H9 (cell line): ENCODE measurements around the gene CKS1B. TPM values are rescaled to one million over a fixed set of nuclear protein-coding genes. Genes with fewer than 3 reads are reported as not detected.

Experiments used
- DNase-seq: peaks from one replicate; pipeline ENCODE4 v3.0.0-alpha.2; 2017
- H2AFZ ChIP-seq: one replicate; pipeline ENCODE4 v1.6.1; 2013; ENCODE audit warnings: mild to moderate bottlenecking, low read length, control low read depth, moderate library complexity
- H2AK5ac ChIP-seq: 2 replicates; pipeline ENCODE4 v1.6.1; 2013; ENCODE audit warnings: low read length, control low read depth, mixed read lengths; ENCODE audit not compliant: insufficient read length
- H2BK120ac ChIP-seq: one replicate; pipeline ENCODE4 v1.6.1; 2013; ENCODE audit warnings: low read depth, mild to moderate bottlenecking, low read length, control low read depth, inconsistent platforms; ENCODE audit not compliant: poor library complexity, severe bottlenecking
- H2BK12ac ChIP-seq: 2 replicates; pipeline ENCODE4 v1.6.1; 2013; ENCODE audit warnings: low read length, control low read depth, mixed read lengths, low read depth; ENCODE audit not compliant: insufficient read length
- H2BK15ac ChIP-seq: 2 replicates; pipeline ENCODE4 v1.6.1; 2013; ENCODE audit warnings: low read depth, low read length, control low read depth
- H2BK20ac ChIP-seq: one replicate; pipeline ENCODE4 v1.6.1; 2013; ENCODE audit warnings: low read depth, mild to moderate bottlenecking, low read length, control low read depth, inconsistent platforms; ENCODE audit not compliant: poor library complexity, severe bottlenecking
- H2BK5ac ChIP-seq: 2 replicates; pipeline ENCODE4 v1.6.1; 2013; ENCODE audit warnings: low read length, control low read depth, mixed read lengths; ENCODE audit not compliant: insufficient read length
- H3K14ac ChIP-seq: 2 replicates; pipeline ENCODE4 v1.6.1; 2013; ENCODE audit warnings: low read length, control low read depth; ENCODE audit not compliant: insufficient read depth
- H3K18ac ChIP-seq: 2 replicates; pipeline ENCODE4 v1.6.1; 2013; ENCODE audit warnings: low read depth, mild to moderate bottlenecking, mixed read lengths, low read length, control low read depth; ENCODE audit not compliant: insufficient read length
- H3K23ac ChIP-seq: 2 replicates; pipeline ENCODE4 v1.6.1; 2013; ENCODE audit warnings: low read length, control low read depth, mixed read lengths, low read depth; ENCODE audit not compliant: insufficient read length
- H3K23me2 ChIP-seq: 2 replicates; pipeline ENCODE4 v1.6.1; 2013; ENCODE audit warnings: low read depth, mild to moderate bottlenecking, mixed read lengths, low read length, control low read depth; ENCODE audit not compliant: insufficient read length, poor library complexity, severe bottlenecking
- H3K27ac ChIP-seq: 2 replicates; pipeline ENCODE4 v1.5.1; 2013; ENCODE audit warnings: low read length, control low read depth, mixed read lengths, low read depth; ENCODE audit not compliant: insufficient read length
- H3K27me3 ChIP-seq: 2 replicates; pipeline ENCODE4 v1.6.1; 2013; ENCODE audit warnings: low read length, control low read depth, inconsistent platforms; ENCODE audit not compliant: insufficient read depth
- H3K4ac ChIP-seq: 2 replicates; pipeline ENCODE4 v1.6.1; 2013; ENCODE audit warnings: low read depth, mild to moderate bottlenecking, control low read depth, inconsistent platforms, low read length, moderate library complexity
- H3K4me1 ChIP-seq: 2 replicates; pipeline ENCODE4 v1.6.1; 2013; ENCODE audit warnings: low read length, control low read depth, inconsistent platforms; ENCODE audit not compliant: insufficient read depth
- H3K4me2 ChIP-seq: 2 replicates; pipeline ENCODE4 v1.6.1; 2013; ENCODE audit warnings: low read length, control low read depth, mixed read lengths; ENCODE audit not compliant: insufficient read length, insufficient read depth
- H3K56ac ChIP-seq: 2 replicates; pipeline ENCODE4 v1.6.1; 2013; ENCODE audit warnings: low read depth, mild to moderate bottlenecking, mixed read lengths, low read length, control low read depth; ENCODE audit not compliant: insufficient read length
- H3K79me1 ChIP-seq: 2 replicates; pipeline ENCODE4 v1.6.1; 2013; ENCODE audit warnings: low read depth, mild to moderate bottlenecking, moderate library complexity, low read length, control low read depth, inconsistent platforms; ENCODE audit not compliant: insufficient read depth, poor library complexity, severe bottlenecking
- H3K79me2 ChIP-seq: 2 replicates; pipeline ENCODE4 v1.6.1; 2013; ENCODE audit warnings: low read length, control low read depth, inconsistent platforms; ENCODE audit not compliant: insufficient read depth
- H3K9ac ChIP-seq: 2 replicates; pipeline ENCODE4 v1.6.1; 2013; ENCODE audit warnings: low read length, control low read depth, mixed read lengths; ENCODE audit not compliant: insufficient read length; ENCODE audit errors: extremely low read depth
- H3K9me3 ChIP-seq: one replicate; pipeline ENCODE4 v1.6.1; 2013; ENCODE audit warnings: low read depth, low read length, inconsistent platforms; ENCODE audit not compliant: control insufficient read depth
- H3T11ph ChIP-seq: one replicate; pipeline ENCODE4 v1.6.1; 2013; ENCODE audit warnings: mild to moderate bottlenecking, low read length, control low read depth, inconsistent platforms
- H4K20me1 ChIP-seq: one replicate; pipeline ENCODE4 v1.6.1; 2013; ENCODE audit not compliant: control insufficient read depth, insufficient read length, insufficient read depth
- H4K5ac ChIP-seq: 2 replicates; pipeline ENCODE4 v1.6.1; 2013; ENCODE audit warnings: low read depth, mild to moderate bottlenecking, mixed read lengths, low read length, control low read depth; ENCODE audit not compliant: insufficient read length
- H4K8ac ChIP-seq: replicated peaks from 2 replicates; pipeline ENCODE4 v1.6.1; 2013; ENCODE audit warnings: low read length, control low read depth, mixed read lengths, low read depth; ENCODE audit not compliant: insufficient read length
- H4K91ac ChIP-seq: 2 replicates; pipeline ENCODE4 v1.6.1; 2013; ENCODE audit warnings: low read depth, mild to moderate bottlenecking, moderate library complexity, mixed read lengths, low read length, control low read depth; ENCODE audit not compliant: insufficient read length
- H3K27ac Mint-ChIP-seq, 3 experiments: 2 replicates in 2 of 3; 3 replicates in 1 of 3; pipeline ENCODE4 v1.8.0; 2020 to 2021; ENCODE audit warnings: mixed read lengths in 3 of 3, mild to moderate bottlenecking in 1 of 3, moderate library complexity in 1 of 3
- H3K27me3 Mint-ChIP-seq: 2 replicates; pipeline ENCODE4 v1.8.0; 2021; ENCODE audit warnings: low read depth, mild to moderate bottlenecking, moderate library complexity, mixed read lengths
- H3K36me3 Mint-ChIP-seq, 3 experiments: 2 replicates in 2 of 3; 3 replicates in 1 of 3; pipeline ENCODE4 v1.8.0; 2020 to 2021; ENCODE audit warnings: low read depth in 3 of 3, mixed read lengths in 3 of 3; ENCODE audit not compliant: insufficient read depth in 1 of 3
- H3K4me1 Mint-ChIP-seq, 2 experiments: 2 replicates each; pipeline ENCODE4 v1.8.0; 2020; ENCODE audit warnings: mixed read lengths in 2 of 2
- H3K4me3 Mint-ChIP-seq, 2 experiments: 2 replicates in 1 of 2; 3 replicates in 1 of 2; pipeline ENCODE4 v1.8.0; 2020 to 2021; ENCODE audit warnings: mild to moderate bottlenecking in 2 of 2, mixed read lengths in 2 of 2, moderate library complexity in 1 of 2
- H3K9me3 Mint-ChIP-seq, 2 experiments: 2 replicates in 1 of 2; 3 replicates in 1 of 2; pipeline ENCODE4 v1.8.0; 2020; ENCODE audit warnings: mild to moderate bottlenecking in 2 of 2, mixed read lengths in 2 of 2, moderate library complexity in 1 of 2
- CTCF ChIP-seq: fragments of 200-600 bp; sonication (generic); conservative IDR thresholded peaks from 3 replicates; pipeline ENCODE4 v1.8.0; 2021; ENCODE audit warnings: antibody characterized with exemption, mild to moderate bottlenecking
- WGBS: extraction: QIAGEN DNeasy Blood & Tissue Kit; methylation state at CpG from one replicate; pipeline ENCODE4 v1.1.7; 2013; ENCODE audit warnings: missing lambda C conversion rate, low lambda C conversion rate, mixed read lengths; ENCODE audit not compliant: insufficient read length; ENCODE audit errors: extremely low coverage; 5-methylcytosine and 5-hydroxymethylcytosine counted together
- total RNA-seq: library from RNA; stranded (reverse); gene quantifications from 2 replicates; pipeline ENCODE4 v1.2.1, GENCODE V29; 2021

Gene CKS1B
- total RNA-seq, 1 experiment from 2014 or later, result 279 TPM

GRCh38 chr1:154990276-154990675, 15.8 kb downstream of the CKS1B start:
- Mint-ChIP-seq H3K9me3 (no peaks in the 10 kb centered on the region), H3K4me3 (no peak overlapping the region), H3K36me3 (peaks cover 33 to 55% (median 52%) of the 10 kb centered on the region in 3 experiments), H3K4me1 (peaks cover 8 to 10% of the 10 kb centered on the region in 2 experiments; a peak in 3 of 4 replicates), H3K27ac (peak overlapping the region in 1 of 3 experiments; percentile 44; a peak in 1 of 7 replicates), H3K27me3 (no peaks in the 10 kb centered on the region)
- Histone ChIP-seq H3K27ac (no peak overlapping the region), H2BK15ac (no peak overlapping the region), H4K91ac (no peak overlapping the region), H4K8ac (no peak overlapping the region), H3T11ph (no peak overlapping the region), H3K79me2 (no peaks in the 10 kb centered on the region), H3K9me3 (no peaks in the 10 kb centered on the region), H3K4me1 (no peaks in the 10 kb centered on the region; the same call in 1 of the 2 replicates), H3K56ac (no peak overlapping the region), H3K23me2 (no peaks in the 10 kb centered on the region), H2BK12ac (no peak overlapping the region), H2AFZ (no peak overlapping the region), H2AK5ac (no peak overlapping the region), H3K14ac (no peak overlapping the region), H2BK120ac (no peak overlapping the region), H3K18ac (no peak overlapping the region), H4K5ac (no peak overlapping the region), H2BK20ac (no peak overlapping the region), H3K9ac (no peak overlapping the region), H4K20me1 (no peaks in the 10 kb centered on the region), H2BK5ac (no peak overlapping the region), H3K4ac (no peak overlapping the region), H3K23ac (no peak overlapping the region), H3K4me2 (no peak overlapping the region), H3K79me1 (peaks cover 2% of the 10 kb centered on the region), H3K27me3 (no peaks in the 10 kb centered on the region)
- DNase-seq, result no peak
- WGBS, result no CpG with 5 or more reads among the region's 8 CpGs
- TF ChIP-seq CTCF, result no peak
